Erythroblast (primary cell): ENCODE results near the gene FREM1.

Experiments used
- GATA1 ChIP-seq: IDR thresholded peaks from 2 replicates; pipeline ENCODE4 v1.6.1; 2011; ENCODE audit warnings: low read depth, mild to moderate bottlenecking, control low read depth, low read length, moderate library complexity
- POLR2A ChIP-seq: IDR thresholded peaks from 2 replicates; pipeline ENCODE4 v1.6.1; 2011; ENCODE audit warnings: mild to moderate bottlenecking, low read length

- TF ChIP-seq POLR2A (no peak), GATA1 (no peak)
Measured at GRCh38 chr9:14749741-14750211, 160.5 kb downstream of the FREM1 start.
